Left hindlimb (tissue), 1 donor: ENCODE results near the gene UBXN11.
A peak's percentile ranks its signal among the peaks of the same experiment; 100 is the strongest.

ENCODE experiments used
- DNase-seq: peaks from one replicate; pipeline ENCODE4 v3.0.0-alpha.2; 2018

The UBXN11 gene

GRCh38 chr1:26283871-26284596, 22.4 kb downstream of the UBXN11 start:
- no peak for DNase-seq

GRCh38 chr1:26283279-26283853, 23.1 kb downstream of the UBXN11 start:
- no peak for DNase-seq

GRCh38 chr1:26282401-26282918, 24.0 kb downstream of the UBXN11 start:
- no peak for DNase-seq

- DNase-seq: peak; percentile 76
These were observed 24.5 kb downstream of the UBXN11 start for GRCh38 chr1:26281971-26282370.

- DNase-seq: no peak
These were observed 25.1 kb downstream of the UBXN11 start for GRCh38 chr1:26281091-26281958.

- DNase-seq: no peak
These were observed 25.9 kb downstream of the UBXN11 start for GRCh38 chr1:26280333-26281042.

GRCh38 chr1:26279456-26280332, 26.7 kb downstream of the UBXN11 start, which contains the start of gene SH3BGRL3:
TSS of gene SH3BGRL3 (plus strand) at chr1:26280086. CDS start at chr1:26280156, 70 bp downstream.
- peak; percentile 90 for DNase-seq

GRCh38 chr1:26278724-26279455, 27.5 kb downstream of the UBXN11 start:
- DNase-seq: peak; percentile 49

GRCh38 chr1:26278303-26278702, 28.1 kb downstream of the UBXN11 start:
- peak; percentile 72 for DNase-seq

GRCh38 chr1:26277719-26278118, 28.7 kb downstream of the UBXN11 start:
- no peak for DNase-seq

GRCh38 chr1:26277261-26277661, 29.2 kb downstream of the UBXN11 start:
- no peak for DNase-seq

GRCh38 chr1:26276432-26276838, 30.0 kb downstream of the UBXN11 start:
- DNase-seq: peak; percentile 42

- peak; percentile 79 for DNase-seq
These were observed 30.6 kb downstream of the UBXN11 start for GRCh38 chr1:26275580-26276431.

- no peak for DNase-seq
These were observed 31.5 kb downstream of the UBXN11 start for GRCh38 chr1:26274801-26275425.

- no peak for DNase-seq
These were observed 37.3 kb downstream of the UBXN11 start for GRCh38 chr1:26269198-26269550.

GRCh38 chr1:26268290-26269197, 37.9 kb downstream of the UBXN11 start:
- DNase-seq: no peak

GRCh38 chr1:26265405-26265804, 41.0 kb downstream of the UBXN11 start:
- DNase-seq: no peak

GRCh38 chr1:26263212-26263611, 43.2 kb downstream of the UBXN11 start:
- no peak for DNase-seq
